ENCODE measurements around the gene PGAM1.
A peak's percentile ranks its signal among the peaks of the same experiment; 100 is the strongest.
"Not testable (repeated sequence)": the region's sequence is repeated elsewhere in the genome, so short reads cannot be mapped to it uniquely, and the experiment has no call there.

PGAM1 gene

GRCh38 chr10:97425964-97426775 lies at the start of gene PGAM1:
TSS of gene PGAM1 (plus strand) at chr10:97426191. CDS start at chr10:97426308, 117 bp downstream.
- DNase-seq: peak; percentile 94

DNA sequence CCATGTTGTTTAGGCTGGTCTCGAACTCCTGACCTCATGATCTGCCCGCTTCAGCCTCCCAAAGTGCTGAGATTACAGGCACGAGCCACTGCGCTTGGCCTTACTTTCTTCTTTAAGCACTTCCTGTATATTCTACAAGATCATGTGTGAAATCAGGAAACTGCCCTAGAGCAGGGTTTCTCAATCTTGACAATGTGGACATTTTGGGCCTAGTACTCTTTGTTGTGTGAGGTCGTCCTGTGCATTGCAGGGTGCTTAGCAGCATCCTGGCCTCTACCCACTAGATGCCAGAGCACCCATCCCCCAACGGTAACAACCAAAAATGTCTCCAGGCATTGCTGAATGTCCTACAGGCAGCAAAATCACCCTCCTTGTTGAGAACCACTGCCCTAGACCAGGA lies 49.6 kb upstream of the PGAM1 start:
- no peak for DNase-seq

DNA sequence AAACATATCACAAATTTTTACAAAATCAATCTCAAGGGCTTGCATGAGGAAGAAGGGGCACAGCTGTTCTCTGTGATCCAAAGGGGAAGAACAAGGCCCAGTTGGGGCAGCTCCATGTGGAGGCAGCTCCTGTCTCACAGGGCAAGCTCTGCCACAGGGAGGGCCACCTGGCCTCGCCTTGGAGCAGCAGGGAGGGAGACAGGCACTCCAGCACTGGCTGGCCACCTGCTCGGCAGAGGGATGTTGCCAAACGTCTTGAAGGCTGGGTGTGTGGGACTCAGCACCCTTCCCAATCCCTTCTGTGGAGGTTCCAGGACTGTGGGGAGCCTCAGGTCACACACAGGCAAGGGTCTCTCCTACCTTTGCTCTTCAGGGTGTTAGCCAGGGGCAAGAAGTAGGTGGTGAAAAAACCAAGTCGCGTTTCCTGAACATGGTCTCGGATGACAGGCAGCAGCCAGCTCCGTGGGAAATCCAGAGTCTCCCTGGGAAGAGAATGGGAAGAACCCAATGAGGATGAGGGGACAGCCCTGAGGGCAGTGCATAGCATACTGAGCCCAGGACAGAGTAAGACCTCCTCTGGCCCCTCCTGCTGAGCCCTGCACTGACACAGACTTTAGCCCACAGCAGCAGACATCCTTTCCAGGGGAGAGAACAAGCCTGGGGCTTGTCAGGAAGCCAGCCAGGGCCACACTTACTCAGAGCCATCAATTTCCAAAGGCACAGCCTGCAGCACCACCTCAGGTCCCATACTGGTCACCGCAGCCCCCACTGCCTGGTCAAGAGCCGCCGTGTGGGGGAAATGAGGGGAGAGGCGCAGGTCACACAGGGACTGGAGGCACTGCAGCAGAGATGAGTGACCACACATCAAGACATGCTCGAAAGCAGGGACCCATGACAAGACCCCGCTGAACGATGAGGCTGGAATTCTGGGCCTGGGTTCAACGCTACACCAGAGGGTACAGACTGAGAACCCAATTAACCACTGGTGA lies 46.8 kb upstream of the PGAM1 start:
- DNase-seq: no peak

DNA sequence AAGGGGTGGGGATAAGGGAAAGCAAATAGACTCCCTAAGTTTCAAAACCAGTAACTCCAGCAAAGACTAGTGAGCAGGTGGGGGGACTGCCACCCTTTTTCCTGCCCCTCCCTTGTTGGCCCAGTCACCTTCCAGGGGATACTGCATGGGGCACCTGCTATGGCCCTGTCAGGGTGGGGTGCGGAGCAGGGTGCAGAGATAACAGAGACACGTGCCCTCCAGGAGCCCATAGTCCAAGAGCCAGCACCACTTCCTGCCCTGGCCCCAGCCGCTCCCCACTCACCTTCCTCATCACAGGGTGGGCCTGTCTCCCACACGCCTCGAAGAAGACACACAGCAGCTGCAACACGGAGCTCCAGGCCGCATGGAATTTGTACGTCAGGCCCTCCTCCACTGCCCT lies 45.5 kb upstream of the PGAM1 start:
- no peak for DNase-seq

DNA sequence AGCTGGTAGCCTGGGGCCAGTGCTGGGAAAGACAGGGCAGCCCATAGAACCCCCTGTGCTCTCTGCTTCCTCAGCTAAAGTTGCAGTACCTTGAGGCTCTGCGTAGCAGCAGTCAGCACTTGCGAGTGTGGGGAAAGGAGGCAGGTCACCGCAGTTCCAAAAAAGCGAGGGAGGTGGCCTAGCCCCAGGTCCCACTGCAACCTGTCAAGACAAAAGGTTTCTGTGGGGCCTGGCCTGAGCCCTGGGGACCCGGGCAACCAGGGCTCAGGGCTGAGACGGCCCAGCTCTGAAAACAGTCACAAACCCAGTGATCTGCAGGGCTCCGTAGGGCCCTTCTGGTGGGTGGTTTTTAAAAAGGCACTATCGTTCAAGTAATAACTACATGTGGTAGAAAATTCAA lies 44.4 kb upstream of the PGAM1 start:
- DNase-seq: no peak

DNA sequence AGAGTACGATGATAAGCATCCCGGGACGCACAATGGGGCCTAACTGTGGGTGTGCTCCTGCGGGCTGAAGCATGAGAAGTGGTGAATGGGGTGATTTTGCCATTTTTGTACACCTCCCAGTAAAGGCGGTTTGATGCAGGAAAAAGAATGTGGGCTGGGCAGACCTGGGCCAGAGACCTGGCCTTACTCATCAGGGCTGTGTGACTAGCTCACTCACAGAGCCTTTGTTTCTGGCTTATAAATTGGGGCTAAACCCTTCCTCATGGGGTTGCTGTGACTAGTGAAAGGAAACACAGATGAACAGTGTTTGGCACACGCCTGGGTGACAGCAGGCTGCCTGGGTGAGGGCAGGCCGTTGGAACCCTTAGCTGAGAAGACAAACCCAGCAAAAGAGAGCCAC lies 42.8 kb upstream of the PGAM1 start:
- DNase-seq: no peak

- DNase-seq: no peak
These were observed 41.8 kb upstream of the PGAM1 start for GRCh38 chr10:97384156-97384555.

DNA sequence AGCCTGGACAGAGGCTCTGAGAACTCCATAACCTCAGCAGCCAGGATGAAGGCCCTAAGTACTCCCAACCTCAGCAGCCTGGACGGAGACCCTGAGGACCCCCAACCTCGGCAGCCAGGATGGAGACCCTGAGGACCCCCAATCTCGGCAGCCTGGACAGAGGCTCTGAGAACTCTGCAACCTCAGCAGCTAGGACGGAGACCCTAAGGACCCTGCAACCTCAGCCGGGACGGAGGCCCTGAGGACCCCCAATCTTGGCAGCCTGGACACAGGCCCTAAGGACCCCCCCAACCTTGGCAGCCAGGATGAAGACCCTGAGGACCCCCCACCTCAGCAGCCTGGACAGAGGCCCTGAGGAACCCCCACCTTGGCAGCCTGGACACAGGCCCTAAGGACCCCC lies 41.4 kb upstream of the PGAM1 start:
- DNase-seq: no peak

- no peak for DNase-seq
These were observed 40.4 kb upstream of the PGAM1 start for GRCh38 chr10:97385565-97385964.

DNA sequence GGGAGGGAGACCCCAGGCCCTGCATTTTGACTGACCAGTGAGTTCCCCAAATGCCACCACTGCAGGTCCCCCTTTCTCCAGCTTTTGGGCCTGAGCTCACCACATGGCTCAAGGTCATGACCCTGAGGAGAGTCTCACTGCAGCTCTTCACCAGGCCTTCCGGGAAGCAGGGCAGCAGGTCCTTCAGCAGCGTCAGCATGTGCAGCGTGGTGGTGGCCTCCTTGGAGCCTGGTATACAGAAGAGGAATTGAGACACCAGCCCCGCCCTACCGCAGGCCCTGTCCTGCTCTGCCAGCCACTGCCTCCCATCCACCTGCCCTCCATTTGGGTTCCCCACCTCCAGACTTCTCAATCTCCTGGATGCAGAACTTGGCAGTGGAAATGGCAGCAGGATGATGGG lies 37.8 kb upstream of the PGAM1 start:
- no peak for DNase-seq

- no peak for DNase-seq
These were observed 35.9 kb upstream of the PGAM1 start for GRCh38 chr10:97390091-97390490.

- no peak for DNase-seq
These were observed 32.9 kb upstream of the PGAM1 start for GRCh38 chr10:97393034-97393573.

DNA sequence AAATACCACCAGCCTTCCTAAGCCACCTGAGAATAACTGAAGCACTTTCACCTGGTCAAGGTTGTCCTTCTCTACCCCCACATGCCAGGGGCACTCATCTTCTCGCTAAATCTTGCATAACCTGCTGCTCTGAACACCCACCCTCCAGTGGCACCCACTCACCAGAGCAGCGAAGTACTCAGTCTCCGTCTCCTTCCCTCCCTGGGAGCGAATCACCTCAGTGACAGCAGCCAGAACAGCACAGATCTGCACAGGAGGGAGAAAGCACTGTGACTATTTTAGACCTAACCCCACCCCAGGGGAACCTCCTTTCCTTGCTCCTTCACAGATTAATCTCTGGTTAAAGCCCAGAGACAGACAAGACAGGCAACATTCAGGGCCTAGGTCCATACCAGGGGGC lies 29.9 kb upstream of the PGAM1 start:
- DNase-seq: no peak

DNA sequence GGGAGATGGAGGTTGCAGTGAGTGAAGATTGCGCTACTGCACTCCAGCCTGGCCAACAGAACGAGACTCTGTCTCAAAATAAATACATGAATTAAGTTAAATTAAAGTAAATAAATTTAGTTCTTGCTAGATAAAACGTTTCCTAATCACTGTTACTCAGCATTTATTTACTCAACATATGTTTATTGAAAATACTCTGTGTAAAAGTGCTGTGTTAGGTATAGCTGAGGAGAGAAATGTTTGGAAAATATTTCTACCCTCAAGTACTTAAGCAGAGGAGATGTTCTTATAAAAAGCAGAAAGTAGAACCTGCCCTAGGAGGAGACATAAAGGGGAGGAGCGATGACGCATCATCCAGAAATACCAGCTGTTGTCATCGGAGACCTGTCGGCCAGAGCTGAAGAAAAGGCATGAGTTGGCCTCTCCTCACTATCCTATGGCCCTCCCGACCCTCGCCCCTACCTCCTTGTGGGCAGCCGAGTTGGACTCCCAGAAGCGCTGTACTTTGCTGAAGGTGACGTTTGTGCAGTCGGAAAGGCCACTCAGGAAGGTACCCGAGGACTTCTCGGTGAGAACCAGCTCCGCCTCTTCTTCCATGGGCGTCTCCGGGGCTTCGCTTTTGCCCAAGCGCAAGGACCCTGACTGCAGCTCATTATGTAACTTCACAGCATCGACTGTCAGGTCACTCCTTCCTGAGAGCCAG lies 26.0 kb upstream of the PGAM1 start:
- no peak for DNase-seq

DNA sequence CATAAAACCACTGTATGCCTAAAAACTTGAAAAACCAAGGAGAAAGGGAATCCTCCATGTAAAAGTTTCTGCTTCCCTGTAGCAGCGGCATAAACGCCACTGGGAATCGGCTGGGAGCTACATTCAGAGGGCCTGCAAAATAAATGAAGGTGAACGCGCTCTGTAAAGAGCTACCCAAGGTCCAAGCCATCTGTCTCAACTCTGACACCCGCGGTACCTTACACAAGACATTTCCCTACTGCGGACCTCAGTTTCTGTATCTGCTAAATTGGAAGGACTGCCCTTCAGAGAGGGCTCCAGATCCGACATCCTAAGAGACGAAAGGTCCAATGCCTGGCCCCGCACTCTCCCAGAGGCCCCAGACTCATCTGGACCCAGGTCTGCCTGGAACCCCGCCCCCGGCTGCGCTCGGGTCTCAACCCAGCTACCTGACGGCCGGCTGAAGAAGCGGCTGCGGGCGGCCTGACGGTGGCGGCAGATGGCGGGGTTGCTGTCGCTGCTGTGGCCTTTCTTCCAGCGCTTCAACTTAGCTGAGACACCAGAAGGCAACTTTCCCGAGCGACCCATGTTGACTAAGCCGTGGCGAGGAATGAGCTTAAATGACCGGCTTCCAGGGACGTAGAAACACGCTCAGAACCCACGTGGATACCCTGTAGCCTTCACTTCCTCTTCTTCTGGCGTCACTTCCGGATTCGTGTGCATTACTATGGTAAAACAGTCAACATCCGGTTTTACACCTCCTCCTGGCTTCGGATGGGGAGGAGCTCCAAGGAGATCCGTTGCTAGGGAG lies 25.1 kb upstream of the PGAM1 start, which contains the start of gene RRP12:
TSS of gene RRP12 (minus strand) at position 676 of the 790 bp plus-strand sequence. CDS start at position 567, 109 bp downstream.
- peak; percentile 88 for DNase-seq

DNA sequence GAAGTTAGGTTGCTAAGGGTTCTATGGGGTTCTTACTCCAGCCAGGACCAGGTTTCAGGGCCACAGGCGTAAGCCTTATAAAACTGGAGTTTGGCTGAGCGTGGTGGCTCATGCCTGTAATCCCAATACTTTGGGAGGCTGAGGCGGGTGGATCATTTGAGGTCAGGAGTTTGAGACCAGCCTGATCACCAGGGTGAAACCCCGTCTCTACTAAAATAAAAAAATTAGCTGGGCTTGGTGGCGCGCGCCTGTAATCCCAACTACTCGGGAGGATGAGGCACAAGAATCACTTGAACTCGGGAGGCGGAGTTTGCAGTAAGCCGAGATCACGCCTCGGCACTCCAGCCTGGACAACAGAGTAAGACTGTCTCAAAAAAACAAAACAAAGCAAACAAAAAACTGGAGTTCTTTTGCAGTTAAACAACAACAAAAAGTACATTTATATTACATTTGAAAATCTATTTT lies 24.5 kb upstream of the PGAM1 start:
- no peak for DNase-seq

- DNase-seq: no peak
These were observed 21.9 kb upstream of the PGAM1 start for GRCh38 chr10:97404044-97404443.

GRCh38 chr10:97406064-97406463 lies 19.9 kb upstream of the PGAM1 start:
- no peak for DNase-seq

- DNase-seq: not testable (repeated sequence)
These were observed 19.5 kb upstream of the PGAM1 start for GRCh38 chr10:97406483-97406882.

DNA sequence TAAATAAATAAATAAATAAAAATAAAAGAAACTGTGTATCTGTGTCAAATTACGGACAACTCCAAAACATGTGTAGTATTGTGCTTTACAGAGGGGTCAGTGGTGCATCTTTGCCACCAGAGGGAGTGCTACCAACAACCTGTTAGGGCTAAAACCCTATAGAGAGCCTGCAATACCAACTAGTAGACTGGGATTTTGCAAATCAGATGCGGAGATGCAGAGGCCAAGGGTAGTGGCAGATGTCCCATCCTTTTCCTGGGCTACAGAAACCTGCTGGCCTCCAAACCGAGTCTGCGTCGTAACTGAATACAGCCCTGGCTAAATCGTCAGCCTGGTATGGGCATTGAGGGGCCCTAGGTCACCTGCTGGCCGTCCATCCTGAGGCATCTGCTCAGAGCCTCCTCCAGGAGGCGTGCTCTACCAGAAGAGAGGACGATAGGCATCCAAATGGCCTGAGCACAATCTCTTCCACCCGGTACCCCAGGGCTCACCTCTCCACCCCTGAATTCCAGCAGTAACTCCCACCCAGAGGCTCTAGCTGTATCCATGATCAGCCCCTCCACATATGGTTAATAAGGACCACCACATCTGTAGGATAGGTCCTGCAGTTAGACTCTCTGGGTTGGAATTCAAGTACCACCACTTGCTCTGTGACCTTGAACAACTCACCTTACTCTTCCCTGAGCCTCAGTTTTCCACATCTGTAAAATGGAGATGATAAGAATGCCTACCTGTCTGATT lies 18.6 kb upstream of the PGAM1 start:
- DNase-seq: peak; percentile 33

- no peak for DNase-seq
These were observed 18.1 kb upstream of the PGAM1 start for GRCh38 chr10:97407952-97408248.

Measured in NCI-H1048 (cell line).